Tibial nerve (tissue), 4 donors: ENCODE data around the gene KRTAP5-1. TPM values are rescaled to one million over a fixed set of nuclear protein-coding genes. Genes with fewer than 3 reads are reported as not detected.
A peak's percentile ranks its signal among the peaks of the same experiment; 100 is the strongest.

Experiments used
- DNase-seq, 2 donors: peaks; one replicate each; pipeline ENCODE4 v3.0.0-alpha.2; 2019; ENCODE audit warnings: low spot score in 2 of 2
- H3K27ac ChIP-seq, 4 donors: fragments of 200-600 bp; sonication (generic) in 3 of 4; one replicate each; pipeline ENCODE4 v1.5.1; 2017 to 2019; ENCODE audit warnings: mild to moderate bottlenecking in 1 of 4
- H3K27me3 ChIP-seq, 2 donors: fragments of 200-600 bp; sonication (generic) in 1 of 2; one replicate each; pipeline versions ENCODE4 v1.5.1 to v1.6.0; 2017 to 2019
- H3K36me3 ChIP-seq, 3 donors: fragments of 200-600 bp; sonication (generic); one replicate each; pipeline ENCODE4 v1.5.1; 2018 to 2019
- H3K4me1 ChIP-seq, 4 donors: fragments of 200-600 bp; sonication (generic) in 3 of 4; one replicate each; pipeline ENCODE4 v1.5.1; 2017 to 2019
- H3K4me3 ChIP-seq, 4 donors: fragments of 200-600 bp; sonication (generic) in 3 of 4; one replicate each; pipeline ENCODE4 v1.5.1; 2017 to 2019; ENCODE audit warnings: mild to moderate bottlenecking in 1 of 4, moderate library complexity in 1 of 4
- H3K9me3 ChIP-seq, 4 donors: fragments of 200-600 bp; sonication (generic) in 3 of 4; one replicate each; pipeline ENCODE4 v1.5.1; 2017 to 2019
- CTCF ChIP-seq, 5 experiments: fragments of 200-600 bp in 3 of 5; fragments of 450-650 bp in 2 of 5; sonication (generic) in 3 of 5; IDR thresholded peaks; one replicate each; pipeline ENCODE4 v1.5.1; 2016 to 2019; ENCODE audit warnings: antibody characterized with exemption in 5 of 5, mild to moderate bottlenecking in 3 of 5, moderate library complexity in 2 of 5
- EP300 ChIP-seq, 2 donors: sonication (generic); formaldehyde crosslinking; IDR thresholded peaks; one replicate each; pipeline ENCODE4 v1.6.1; 2017; ENCODE audit warnings: antibody characterized with exemption in 2 of 2, mild to moderate bottlenecking in 1 of 2
- POLR2A ChIP-seq, 2 donors: fragments of 450-650 bp; IDR thresholded peaks; one replicate each; pipeline ENCODE4 v1.6.1; 2017; ENCODE audit warnings: antibody characterized with exemption in 2 of 2, mild to moderate bottlenecking in 2 of 2, moderate library complexity in 2 of 2
- WGBS, 2 donors: methylation state at CpG; one replicate each; pipeline ENCODE4 v1.1.5; 2018; 5-methylcytosine and 5-hydroxymethylcytosine counted together
- total RNA-seq, 4 donors: library from RNA; depleted of rRNA; stranded (reverse); fragments of >200 nt; gene quantifications; one replicate each; pipeline ENCODE4 v1.1.0, GENCODE V29; 2016

Gene KRTAP5-1
- total RNA-seq, 4 donors from 2014 or later, result not detected

GRCh38 chr11:1574933-1575242 is 10.2 kb downstream of the KRTAP5-1 start:
- Histone ChIP-seq H3K4me3 (no peak overlapping the region), H3K4me1 (peaks cover 0 to 45% (median 16%) of the 10 kb centered on the region in 4 donors), H3K36me3 (no peaks in the 10 kb centered on the region), H3K27ac (no peak overlapping the region), H3K27me3 (peaks cover 0 to 35% of the 10 kb centered on the region in 2 donors), H3K9me3 (peaks cover 0 to 14% (median 0%) of the 10 kb centered on the region in 4 donors)
- no peak for TF ChIP-seq POLR2A (IDR thresholded peaks at IDR 0.05)
- TF ChIP-seq EP300 (IDR thresholded peaks at IDR 0.05), result no peak
- TF ChIP-seq CTCF (IDR thresholded peaks at IDR 0.05), result no peak
- no peak for DNase-seq
- WGBS, 2 donors, result 14% methylated on average over 7 of the region's 7 CpGs

- 1 to 2% methylated on average over 10 to 27 of the region's 64 CpGs for WGBS, 2 donors
- peaks cover 0 to 50% (median 20%) of the 10 kb centered on the region in 4 donors for H3K4me1 ChIP-seq
- H3K27ac ChIP-seq, result peak overlapping the region; percentile 71 to 95 (median 92)
Observed at GRCh38 chr11:1574238-1574932, 10.7 kb downstream of the KRTAP5-1 start.

GRCh38 chr11:1573903-1574237 is 11.2 kb downstream of the KRTAP5-1 start:
- Histone ChIP-seq H3K4me1 (peaks cover 0 to 55% (median 20%) of the 10 kb centered on the region in 4 donors), H3K4me3 (peak overlapping the region in 2 of 4 donors; percentile 60 to 65), H3K9me3 (peaks cover 0 to 13% (median 0%) of the 10 kb centered on the region in 4 donors), H3K36me3 (no peaks in the 10 kb centered on the region), H3K27me3 (peaks cover 0 to 35% of the 10 kb centered on the region in 2 donors), H3K27ac (peak overlapping the region; percentile 71 to 95 (median 92))
- no peak for DNase-seq
- 15 to 24% methylated on average over 3 to 4 of the region's 7 CpGs for WGBS, 2 donors
- no peak for TF ChIP-seq CTCF (IDR thresholded peaks at IDR 0.05)
- TF ChIP-seq EP300 (IDR thresholded peaks at IDR 0.05), result no peak
- no peak for TF ChIP-seq POLR2A (IDR thresholded peaks at IDR 0.05)

More at GRCh38 chr11:1574238-1574932, 10.7 kb downstream of the KRTAP5-1 start:
- peaks cover 0 to 14% (median 0%) of the 10 kb centered on the region in 4 donors for H3K9me3 ChIP-seq
- H3K36me3 ChIP-seq, result no peaks in the 10 kb centered on the region
- TF ChIP-seq CTCF (IDR thresholded peaks at IDR 0.05) (peak; percentile 88 to 98 (median 97)), EP300 (IDR thresholded peaks at IDR 0.05) (no peak)
- H3K4me3 ChIP-seq, result peak overlapping the region; percentile 23 to 65 (median 43)
- DNase-seq, result no peak
- H3K27me3 ChIP-seq, result peaks cover 0 to 35% of the 10 kb centered on the region in 2 donors

- no peak for DNase-seq
- Histone ChIP-seq H3K27ac (peak overlapping the region; percentile 71 to 95 (median 92)), H3K4me1 (peaks cover 0 to 61% (median 22%) of the 10 kb centered on the region in 4 donors), H3K27me3 (peaks cover 0 to 35% of the 10 kb centered on the region in 2 donors), H3K9me3 (peaks cover 0 to 7% (median 0%) of the 10 kb centered on the region in 4 donors), H3K4me3 (peak overlapping the region; percentile 41 to 65 (median 52)), H3K36me3 (no peaks in the 10 kb centered on the region)
- WGBS, 2 donors, result 5 to 9% methylated on average over 20 to 27 of the region's 37 CpGs
- TF ChIP-seq EP300 (IDR thresholded peaks at IDR 0.05) (no peak), CTCF (IDR thresholded peaks at IDR 0.05) (peak in 2 of 5 experiments; percentile 17 to 21), POLR2A (IDR thresholded peaks at IDR 0.05) (no peak)
Observed at GRCh38 chr11:1573077-1573902, 11.8 kb downstream of the KRTAP5-1 start.
